K562 (cell line): ENCODE measurements around the gene IGDCC3. TPM values are rescaled to one million over a fixed set of nuclear protein-coding genes. Genes with fewer than 3 reads are reported as not detected.

Experiments used
- GABPA ChIP-seq: fragments of 200-800 bp; sonication (Bioruptor generic); conservative IDR thresholded peaks from 2 replicates; pipeline ENCODE4 v1.6.1; 2016; ENCODE audit warnings: low read depth, missing genetic modification characterization, missing compliant biosample characterization
- GATAD2B ChIP-seq: fragments of 450-650 bp; IDR thresholded peaks from 2 replicates; pipeline ENCODE4 v1.6.1; 2017; ENCODE audit warnings: mild to moderate bottlenecking, borderline replicate concordance
- GTF2A2 ChIP-seq: IDR thresholded peaks from 2 replicates; pipeline ENCODE4 v1.6.1; 2016; ENCODE audit warnings: mild to moderate bottlenecking, missing genetic modification characterization, missing compliant biosample characterization
- ZNF324 ChIP-seq: fragments of 250-450 bp; sonication (Bioruptor Pico); IDR thresholded peaks from 2 replicates; pipeline ENCODE4 v1.4.0; 2020; ENCODE audit warnings: mild to moderate bottlenecking
- polyA plus RNA-seq, 8 experiments: library from polyadenylated mRNA; depleted of rRNA in 4 of 8; stranded (reverse) in 5 of 8; unstranded in 3 of 8; fragments of >200 nt; fragmentation: Nextera tagmentation in 2 of 8; fragmentation: Illumina TruSeq in 1 of 8; extraction: Ambion mirVana in 2 of 8; extraction: Trizol in 1 of 8; gene quantifications; 2 replicates each; pipeline versions ENCODE4 v1.2.1 to v1.2.3, GENCODE V29; 2011 to 2014; ENCODE audit warnings: inconsistent platforms in 1 of 8, missing spikeins in 1 of 8
- total RNA-seq, 7 experiments: library from RNA; depleted of rRNA in 6 of 7; stranded (reverse); fragments of >200 nt in 6 of 7; fragmentation: Illumina TruSeq in 2 of 7; extraction: Trizol in 2 of 7; gene quantifications; 2 replicates each; pipeline versions ENCODE4 v1.2.1 to v1.2.3, GENCODE V29; 2011 to 2021; ENCODE audit warnings: low replicate concordance in 1 of 7
- TF ChIP-seq, protein P1 (sequence below), 2 experiments: fragments of 450-650 bp in 1 of 2; sonication (generic) in 1 of 2; formaldehyde crosslinking in 1 of 2; IDR thresholded peaks; 2 replicates each; pipeline versions ENCODE4 v1.7.1 to v1.9.0; 2016 to 2022; ENCODE audit warnings: inconsistent platforms in 1 of 2, mild to moderate bottlenecking in 1 of 2, missing genetic modification reagents in 1 of 2

The IGDCC3 gene
- total and polyA plus RNA-seq, 9 of the 15 experiments (the other 6 are each of a cell fraction or from before 2014, with no cell fraction given), result not detected

GRCh38 chr15:65383991-65384390 lies 6.2 kb upstream of the IGDCC3 start (continued):
- TF ChIP-seq ZNF324 (CRISPR knock-in tag), result no peak
- TF ChIP-seq, protein P1, sequence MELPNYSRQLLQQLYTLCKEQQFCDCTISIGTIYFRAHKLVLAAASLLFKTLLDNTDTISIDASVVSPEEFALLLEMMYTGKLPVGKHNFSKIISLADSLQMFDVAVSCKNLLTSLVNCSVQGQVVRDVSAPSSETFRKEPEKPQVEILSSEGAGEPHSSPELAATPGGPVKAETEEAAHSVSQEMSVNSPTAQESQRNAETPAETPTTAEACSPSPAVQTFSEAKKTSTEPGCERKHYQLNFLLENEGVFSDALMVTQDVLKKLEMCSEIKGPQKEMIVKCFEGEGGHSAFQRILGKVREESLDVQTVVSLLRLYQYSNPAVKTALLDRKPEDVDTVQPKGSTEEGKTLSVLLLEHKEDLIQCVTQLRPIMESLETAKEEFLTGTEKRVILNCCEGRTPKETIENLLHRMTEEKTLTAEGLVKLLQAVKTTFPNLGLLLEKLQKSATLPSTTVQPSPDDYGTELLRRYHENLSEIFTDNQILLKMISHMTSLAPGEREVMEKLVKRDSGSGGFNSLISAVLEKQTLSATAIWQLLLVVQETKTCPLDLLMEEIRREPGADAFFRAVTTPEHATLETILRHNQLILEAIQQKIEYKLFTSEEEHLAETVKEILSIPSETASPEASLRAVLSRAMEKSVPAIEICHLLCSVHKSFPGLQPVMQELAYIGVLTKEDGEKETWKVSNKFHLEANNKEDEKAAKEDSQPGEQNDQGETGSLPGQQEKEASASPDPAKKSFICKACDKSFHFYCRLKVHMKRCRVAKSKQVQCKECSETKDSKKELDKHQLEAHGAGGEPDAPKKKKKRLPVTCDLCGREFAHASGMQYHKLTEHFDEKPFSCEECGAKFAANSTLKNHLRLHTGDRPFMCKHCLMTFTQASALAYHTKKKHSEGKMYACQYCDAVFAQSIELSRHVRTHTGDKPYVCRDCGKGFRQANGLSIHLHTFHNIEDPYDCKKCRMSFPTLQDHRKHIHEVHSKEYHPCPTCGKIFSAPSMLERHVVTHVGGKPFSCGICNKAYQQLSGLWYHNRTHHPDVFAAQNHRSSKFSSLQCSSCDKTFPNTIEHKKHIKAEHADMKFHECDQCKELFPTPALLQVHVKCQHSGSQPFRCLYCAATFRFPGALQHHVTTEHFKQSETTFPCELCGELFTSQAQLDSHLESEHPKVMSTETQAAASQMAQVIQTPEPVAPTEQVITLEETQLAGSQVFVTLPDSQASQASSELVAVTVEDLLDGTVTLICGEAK (IDR thresholded peaks at IDR 0.05), result no peak
- TF ChIP-seq, protein P1 (CRISPR knock-in tag; IDR thresholded peaks at IDR 0.05), result no peak
- TF ChIP-seq GTF2A2 (tag), result no peak
- TF ChIP-seq GABPA (tag), result no peak
- no peak for TF ChIP-seq GATAD2B
